Stimulated activated CD8-positive, alpha-beta memory T cell treated with anti-CD3 and anti-CD28 coated beads, Interleukin-12 subunit alpha, Interleukin-12 subunit beta, amount 100 ng/mL, for 24 hours (primary cell): ENCODE results near the gene IL18.
"Not testable (repeated sequence)": the region's sequence is repeated elsewhere in the genome, so short reads cannot be mapped to it uniquely, and the experiment has no call there.

Source experiments
- DNase-seq: peaks from one replicate; pipeline ENCODE4 v3.0.0-alpha.2; 2020; ENCODE audit errors: extremely low read depth

IL18 gene

GRCh38 chr11:112163875-112164685, at the start of gene IL18:
Gene IL18 (minus strand): TSS chr11:112164094. CDS start chr11:112155053, 9,041 bp downstream.
- DNase-seq = no peak

- no peak for DNase-seq
These were observed 48.8 kb upstream of the IL18 start for GRCh38 chr11:112212710-112213109.

GRCh38 chr11:112212290-112212689, 48.4 kb upstream of the IL18 start:
- no peak for DNase-seq

- no peak for DNase-seq
These were observed 47.6 kb upstream of the IL18 start for GRCh38 chr11:112211536-112211935.

GRCh38 chr11:112210890-112211289, 47.0 kb upstream of the IL18 start:
- no peak for DNase-seq

- DNase-seq = no peak
These were observed 42.2 kb upstream of the IL18 start for GRCh38 chr11:112206071-112206470.

- no peak for DNase-seq
These were observed 36.4 kb upstream of the IL18 start for GRCh38 chr11:112200252-112200651.

- not testable (repeated sequence) for DNase-seq
These were observed 35.2 kb upstream of the IL18 start for GRCh38 chr11:112199101-112199500.

- no peak for DNase-seq
These were observed 32.7 kb upstream of the IL18 start for GRCh38 chr11:112196519-112197087.

GRCh38 chr11:112195951-112196351, 32.1 kb upstream of the IL18 start:
- no peak for DNase-seq

GRCh38 chr11:112195113-112195512, 31.2 kb upstream of the IL18 start:
- DNase-seq = not testable (repeated sequence)

GRCh38 chr11:112186304-112186703, 22.4 kb upstream of the IL18 start:
- no peak for DNase-seq

- DNase-seq = no peak
These were observed 22.0 kb upstream of the IL18 start for GRCh38 chr11:112185883-112186282.

- no peak for DNase-seq
These were observed 19.0 kb upstream of the IL18 start for GRCh38 chr11:112182867-112183266.

- DNase-seq = no peak
These were observed 15.7 kb upstream of the IL18 start for GRCh38 chr11:112179601-112180000.

GRCh38 chr11:112178936-112179335, 15.0 kb upstream of the IL18 start:
- DNase-seq = no peak

GRCh38 chr11:112178428-112178827, 14.5 kb upstream of the IL18 start:
- DNase-seq = no peak

- no peak for DNase-seq
These were observed 13.7 kb upstream of the IL18 start for GRCh38 chr11:112177589-112177988.

- no peak for DNase-seq
These were observed 12.2 kb upstream of the IL18 start for GRCh38 chr11:112176077-112176476.

- no peak for DNase-seq
These were observed 11.7 kb upstream of the IL18 start for GRCh38 chr11:112175599-112175952.

- DNase-seq = no peak
These were observed 11.1 kb upstream of the IL18 start, which contains the start of gene BCO2 for GRCh38 chr11:112174789-112175598. Gene BCO2 (plus strand): TSS chr11:112175512. CDS start chr11:112175602, 90 bp downstream.

- no peak for DNase-seq
These were observed 9.3 kb upstream of the IL18 start for GRCh38 chr11:112173152-112173551.
